Mucosa of descending colon (tissue), 3 donors: ENCODE results near the gene ARHGAP18. TPM values are rescaled to one million over a fixed set of nuclear protein-coding genes. Genes with fewer than 3 reads are reported as not detected.
A peak's percentile ranks its signal among the peaks of the same experiment; 100 is the strongest.

Experiments used
- ATAC-seq: fragments of 200-7000 bp; cut with Tn5 transposase; one replicate; pipeline ENCODE4 v1.9.1; 2020; ENCODE audit warnings: mild to moderate bottlenecking, moderate library complexity
- DNase-seq, 3 donors: peaks; one replicate each; pipeline ENCODE4 v3.0.0-alpha.2; 2020
- H3K36me3 ChIP-seq: fragments of 200-600 bp; one replicate; pipeline ENCODE4 v1.8.0; 2021; ENCODE audit warnings: low read depth, mild to moderate bottlenecking
- H3K4me1 ChIP-seq: fragments of 200-600 bp; one replicate; pipeline ENCODE4 v1.8.0; 2021; ENCODE audit warnings: low read depth, mild to moderate bottlenecking
- H3K4me3 ChIP-seq: fragments of 200-600 bp; one replicate; pipeline ENCODE4 v1.8.0; 2021; ENCODE audit warnings: mild to moderate bottlenecking
- H3K9me3 ChIP-seq: fragments of 200-600 bp; one replicate; pipeline ENCODE4 v1.8.0; 2021; ENCODE audit warnings: mild to moderate bottlenecking
- intact Hi-C, 2 donors: fragments of 100-400 bp; cut with DNase I in 1 of 2; cut with micrococcal nuclease in 1 of 2; formaldehyde crosslinking; loops; one replicate each; pipeline versions ENCODE4 v1.11.0 to v1.11.1; 2022; cut with DNase I, micrococcal nuclease
- total RNA-seq, 3 donors: library from RNA; stranded (reverse); fragmentation: NEBNext Ultra II Directional in 2 of 3; extraction: Animal tissue kit (Norgen Biotek cat#: 25700) in 2 of 3; gene quantifications; one replicate each; pipeline versions ENCODE4 v1.2.1 to v1.2.4, GENCODE V29; 2021 to 2023
- TF ChIP-seq, protein P1 (sequence below): fragments of 200-600 bp; IDR thresholded peaks from one replicate; pipeline ENCODE4 v1.8.0; 2022; ENCODE audit warnings: antibody characterized with exemption, mild to moderate bottlenecking
- donor health status: DM: no; HTN: no; CAD: no; lungs with moderate emphysema.
- donor health status: DM: no; HTN: no; CAD: no.
- donor health status: DM: no; HTN: yes; CAD: no.

ARHGAP18 gene
- total RNA-seq, 3 donors from 2014 or later = 17.6 to 24.3 (median 20.1) TPM

DNA sequence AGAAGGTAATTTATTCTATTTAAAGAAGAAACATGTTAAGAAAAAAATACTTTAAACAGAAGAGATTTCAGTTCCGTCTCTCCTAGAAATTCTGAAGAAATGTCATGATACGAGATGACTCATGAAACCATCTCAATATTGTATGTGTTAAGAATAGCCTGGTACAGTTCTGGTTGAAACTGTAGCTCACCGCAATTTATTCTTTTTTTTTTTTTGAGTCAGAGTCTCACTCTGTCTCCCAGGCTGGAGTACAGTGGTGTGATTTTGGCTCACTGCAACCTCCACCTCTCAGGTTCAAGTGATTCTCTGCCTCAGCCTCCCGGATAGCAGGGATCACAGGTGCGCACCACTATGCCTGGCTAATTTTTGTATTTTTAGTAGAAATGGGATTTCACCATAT lies 103.3 kb downstream of the ARHGAP18 start:
- TF ChIP-seq, protein P1, sequence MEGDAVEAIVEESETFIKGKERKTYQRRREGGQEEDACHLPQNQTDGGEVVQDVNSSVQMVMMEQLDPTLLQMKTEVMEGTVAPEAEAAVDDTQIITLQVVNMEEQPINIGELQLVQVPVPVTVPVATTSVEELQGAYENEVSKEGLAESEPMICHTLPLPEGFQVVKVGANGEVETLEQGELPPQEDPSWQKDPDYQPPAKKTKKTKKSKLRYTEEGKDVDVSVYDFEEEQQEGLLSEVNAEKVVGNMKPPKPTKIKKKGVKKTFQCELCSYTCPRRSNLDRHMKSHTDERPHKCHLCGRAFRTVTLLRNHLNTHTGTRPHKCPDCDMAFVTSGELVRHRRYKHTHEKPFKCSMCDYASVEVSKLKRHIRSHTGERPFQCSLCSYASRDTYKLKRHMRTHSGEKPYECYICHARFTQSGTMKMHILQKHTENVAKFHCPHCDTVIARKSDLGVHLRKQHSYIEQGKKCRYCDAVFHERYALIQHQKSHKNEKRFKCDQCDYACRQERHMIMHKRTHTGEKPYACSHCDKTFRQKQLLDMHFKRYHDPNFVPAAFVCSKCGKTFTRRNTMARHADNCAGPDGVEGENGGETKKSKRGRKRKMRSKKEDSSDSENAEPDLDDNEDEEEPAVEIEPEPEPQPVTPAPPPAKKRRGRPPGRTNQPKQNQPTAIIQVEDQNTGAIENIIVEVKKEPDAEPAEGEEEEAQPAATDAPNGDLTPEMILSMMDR = no peak
- Histone ChIP-seq H3K9me3 (no peaks in the 10 kb centered on the region), H3K36me3 (no peaks in the 10 kb centered on the region), H3K4me3 (no peak overlapping the region), H3K4me1 (peaks cover 10% of the 10 kb centered on the region)
- intact Hi-C loops = no loop called here
- DNase-seq (no peak), ATAC-seq (no peak)

DNA sequence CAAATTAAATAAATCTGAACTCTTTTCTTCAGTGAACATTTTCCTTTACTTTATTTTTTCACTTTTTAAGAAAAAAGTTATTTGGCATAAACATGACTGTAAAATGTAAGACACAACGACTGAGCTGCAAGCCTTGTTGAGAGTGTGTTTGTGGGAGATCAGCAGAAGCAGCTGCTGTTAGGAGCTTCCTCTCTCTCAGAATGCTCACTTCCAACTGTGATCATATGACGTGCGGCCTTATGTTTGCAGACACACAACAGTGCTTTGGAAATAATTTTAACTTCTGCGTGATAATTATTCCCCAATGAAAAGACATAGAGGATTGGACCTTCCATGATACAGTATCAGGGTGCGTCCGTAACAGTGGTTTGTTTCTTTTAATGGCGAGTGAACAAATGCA lies 104.0 kb downstream of the ARHGAP18 start:
- Histone ChIP-seq H3K36me3 (no peaks in the 10 kb centered on the region), H3K9me3 (no peaks in the 10 kb centered on the region), H3K4me1 (peaks cover 9% of the 10 kb centered on the region), H3K4me3 (no peak overlapping the region)
- DNase-seq (no peak), ATAC-seq (no peak)
- intact Hi-C loops = no loop called here
- TF ChIP-seq, protein P1 = no peak

DNA sequence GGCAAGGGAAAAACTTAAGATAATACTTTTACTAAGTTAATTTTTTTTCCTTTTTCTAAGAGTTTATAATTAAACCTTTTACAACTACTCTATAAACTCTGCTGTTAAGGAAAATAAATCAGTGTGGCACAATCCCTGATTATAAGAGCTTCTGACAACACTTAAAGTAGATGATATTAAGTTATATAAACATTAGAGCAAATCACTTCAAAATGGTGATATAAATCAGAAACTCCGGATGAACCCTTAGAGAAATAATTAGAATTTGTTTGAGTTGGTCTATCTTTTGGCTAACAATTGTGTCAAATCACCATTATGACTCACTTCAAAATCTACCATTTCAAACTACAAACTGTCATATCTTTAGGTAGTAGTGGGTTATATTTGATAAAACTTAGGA lies 104.9 kb downstream of the ARHGAP18 start:
- H3K4me3 ChIP-seq = no peak overlapping the region
- ATAC-seq (no peak), DNase-seq (no peak)
- intact Hi-C loops = no loop called here
- H3K9me3 ChIP-seq = no peaks in the 10 kb centered on the region
- TF ChIP-seq, protein P1 = no peak
- H3K4me1 ChIP-seq = peaks cover 9% of the 10 kb centered on the region
- no peaks in the 10 kb centered on the region for H3K36me3 ChIP-seq

DNA sequence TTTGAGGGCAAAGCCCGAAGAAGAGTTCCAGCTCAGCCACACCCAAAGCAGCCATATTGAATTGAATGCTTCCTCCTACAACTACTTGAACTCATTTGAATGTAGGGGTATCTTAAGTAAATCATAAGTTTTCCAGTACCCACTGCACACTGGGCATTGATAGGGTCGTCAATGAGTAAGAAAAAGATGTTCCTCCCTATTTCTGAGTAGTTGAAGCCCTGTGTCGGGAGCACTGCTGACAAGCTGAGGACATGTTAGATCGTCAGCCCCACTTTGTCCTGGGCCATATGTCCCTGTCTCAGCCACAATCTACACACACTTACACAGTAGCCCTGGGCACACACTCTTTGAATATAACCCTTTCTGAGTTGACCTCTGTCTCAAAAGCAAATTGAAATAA lies 105.7 kb downstream of the ARHGAP18 start:
- H3K9me3 ChIP-seq = no peaks in the 10 kb centered on the region
- ATAC-seq (no peak), DNase-seq (no peak)
- peaks cover 9% of the 10 kb centered on the region for H3K4me1 ChIP-seq
- TF ChIP-seq, protein P1 = no peak
- no peaks in the 10 kb centered on the region for H3K36me3 ChIP-seq
- no peak overlapping the region for H3K4me3 ChIP-seq
- intact Hi-C loops = no loop called here

DNA sequence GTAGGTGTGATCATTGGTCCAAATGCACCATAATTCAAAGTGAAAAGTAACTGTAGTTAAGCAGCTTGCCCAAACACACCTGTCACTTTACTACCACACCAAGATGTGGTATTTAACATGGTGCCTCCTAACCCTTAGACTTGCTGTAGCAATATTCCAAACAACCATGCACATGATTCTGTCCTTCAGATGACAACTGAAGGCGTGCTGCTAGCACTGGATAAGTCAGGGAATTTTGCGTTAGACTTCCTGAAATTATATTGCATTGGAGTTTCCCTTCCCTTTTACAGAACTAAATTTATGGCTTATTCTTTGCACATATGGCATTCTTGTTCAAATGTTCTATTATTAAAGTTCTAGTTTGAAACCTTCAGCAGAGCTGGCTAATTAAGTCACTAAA lies 106.2 kb downstream of the ARHGAP18 start:
- DNase-seq (no peak), ATAC-seq (peak; percentile 50)
- TF ChIP-seq, protein P1 = no peak
- intact Hi-C loops = no loop called here
- Histone ChIP-seq H3K4me3 (no peak overlapping the region), H3K36me3 (no peaks in the 10 kb centered on the region), H3K4me1 (peaks cover 9% of the 10 kb centered on the region), H3K9me3 (no peaks in the 10 kb centered on the region)

DNA sequence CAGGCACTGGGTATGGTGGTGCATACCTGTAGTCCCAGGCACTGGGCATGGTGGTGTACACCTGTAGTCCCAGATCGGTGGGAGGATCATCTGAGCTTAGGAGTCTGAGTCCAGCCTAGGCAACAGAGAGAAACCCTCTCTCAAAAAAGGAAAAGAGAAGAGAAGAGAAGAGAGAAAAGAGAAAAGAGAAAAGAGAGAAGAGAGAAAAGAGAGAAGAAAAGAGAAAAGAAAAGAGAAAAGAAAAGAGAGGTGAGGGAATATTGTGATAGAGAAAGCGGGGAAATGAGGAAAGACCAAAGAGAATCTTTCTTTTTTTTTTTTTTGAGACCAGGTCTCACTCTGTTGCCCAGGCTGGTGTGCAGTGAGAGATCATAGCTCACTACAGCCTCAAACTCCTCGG lies 108.7 kb downstream of the ARHGAP18 start:
- no peak for ATAC-seq
- intact Hi-C loops = no loop called here
- TF ChIP-seq, protein P1 = no peak
- H3K4me3 ChIP-seq = no peak overlapping the region
- no peaks in the 10 kb centered on the region for H3K9me3 ChIP-seq
- no peaks in the 10 kb centered on the region for H3K36me3 ChIP-seq
- H3K4me1 ChIP-seq = no peaks in the 10 kb centered on the region
- no peak for DNase-seq
